Thoracic aorta (tissue), 2 donors: ENCODE results near the gene CPB2. TPM values are rescaled to one million over a fixed set of nuclear protein-coding genes. Genes with fewer than 3 reads are reported as not detected.

ENCODE experiments used
- ATAC-seq: fragments of 150-250 bp; one replicate; pipeline ENCODE4 v1.8.0; 2017; ENCODE audit warnings: low read depth; ENCODE audit not compliant: insufficient number of reproducible peaks, low FRiP score
- DNase-seq: peaks from one replicate; pipeline ENCODE4 v3.0.0-alpha.2; 2020; ENCODE audit warnings: low spot score
- H3K27ac ChIP-seq, 2 donors: fragments of 200-600 bp; sonication (generic); 1 replicate in 1 of 2; 2 replicates in 1 of 2; pipeline ENCODE4 v1.5.1; 2016; ENCODE audit warnings: mild to moderate bottlenecking in 2 of 2, moderate library complexity in 2 of 2
- H3K27me3 ChIP-seq: fragments of 200-600 bp; sonication (generic); replicated peaks from 2 replicates; pipeline ENCODE4 v1.6.0; 2016; ENCODE audit warnings: mild to moderate bottlenecking; ENCODE audit not compliant: insufficient read depth
- H3K36me3 ChIP-seq: fragments of 200-600 bp; sonication (generic); one replicate; pipeline ENCODE4 v1.5.1; 2016
- H3K4me1 ChIP-seq, 2 donors: fragments of 200-600 bp; sonication (generic); 1 replicate in 1 of 2; 2 replicates in 1 of 2; pipeline versions ENCODE4 v1.5.1 to v1.6.0; 2016; ENCODE audit warnings: low read depth in 2 of 2, mild to moderate bottlenecking in 1 of 2; ENCODE audit not compliant: control insufficient read depth in 1 of 2
- H3K4me3 ChIP-seq: fragments of 200-600 bp; sonication (generic); 2 replicates; pipeline ENCODE4 v1.5.1; 2016; ENCODE audit warnings: mild to moderate bottlenecking
- H3K9me3 ChIP-seq: fragments of 200-600 bp; sonication (generic); 2 replicates; pipeline ENCODE4 v1.5.1; 2016
- total RNA-seq, 2 donors: library from RNA; depleted of rRNA; stranded (reverse); fragments of >200 nt; gene quantifications; one replicate each; pipeline versions ENCODE4 v1.1.0 to v1.2.3, GENCODE V29; 2016
- TF ChIP-seq, protein P1 (sequence below): fragments of 200-600 bp; sonication (generic); IDR thresholded peaks from one replicate; pipeline ENCODE4 v1.5.1; 2019; ENCODE audit warnings: antibody characterized with exemption

Gene CPB2
- total RNA-seq, 2 donors from 2014 or later, result not detected

DNA sequence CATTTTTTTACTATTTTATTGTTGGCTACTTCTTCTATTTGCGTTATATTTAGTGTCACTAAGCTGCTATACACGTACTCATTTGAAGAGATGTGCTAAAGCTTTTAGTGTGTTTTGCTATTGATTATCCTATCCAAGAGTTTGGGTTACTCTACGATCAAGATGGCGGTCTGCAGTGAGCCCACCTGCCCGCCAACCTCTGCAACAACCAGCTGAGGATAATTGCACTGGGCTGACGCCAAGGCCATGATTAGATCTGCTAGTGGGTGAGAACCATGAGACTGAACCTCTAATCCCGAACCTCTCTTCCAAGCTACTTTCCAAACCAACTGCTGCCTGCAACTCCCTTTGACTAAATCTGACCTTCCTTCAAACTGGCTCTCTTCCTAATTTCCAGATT lies 1.8 kb downstream of the CPB2 start:
- Histone ChIP-seq H3K9me3 (no peaks in the 10 kb centered on the region), H3K27me3 (no peaks in the 10 kb centered on the region), H3K36me3 (no peaks in the 10 kb centered on the region), H3K4me1 (peaks cover 3 to 21% of the 10 kb centered on the region in 2 donors), H3K27ac (no peak overlapping the region), H3K4me3 (no peak overlapping the region)
- DNase-seq (no peak), ATAC-seq (no peak)
- TF ChIP-seq, protein P1, sequence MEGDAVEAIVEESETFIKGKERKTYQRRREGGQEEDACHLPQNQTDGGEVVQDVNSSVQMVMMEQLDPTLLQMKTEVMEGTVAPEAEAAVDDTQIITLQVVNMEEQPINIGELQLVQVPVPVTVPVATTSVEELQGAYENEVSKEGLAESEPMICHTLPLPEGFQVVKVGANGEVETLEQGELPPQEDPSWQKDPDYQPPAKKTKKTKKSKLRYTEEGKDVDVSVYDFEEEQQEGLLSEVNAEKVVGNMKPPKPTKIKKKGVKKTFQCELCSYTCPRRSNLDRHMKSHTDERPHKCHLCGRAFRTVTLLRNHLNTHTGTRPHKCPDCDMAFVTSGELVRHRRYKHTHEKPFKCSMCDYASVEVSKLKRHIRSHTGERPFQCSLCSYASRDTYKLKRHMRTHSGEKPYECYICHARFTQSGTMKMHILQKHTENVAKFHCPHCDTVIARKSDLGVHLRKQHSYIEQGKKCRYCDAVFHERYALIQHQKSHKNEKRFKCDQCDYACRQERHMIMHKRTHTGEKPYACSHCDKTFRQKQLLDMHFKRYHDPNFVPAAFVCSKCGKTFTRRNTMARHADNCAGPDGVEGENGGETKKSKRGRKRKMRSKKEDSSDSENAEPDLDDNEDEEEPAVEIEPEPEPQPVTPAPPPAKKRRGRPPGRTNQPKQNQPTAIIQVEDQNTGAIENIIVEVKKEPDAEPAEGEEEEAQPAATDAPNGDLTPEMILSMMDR, result no peak

DNA sequence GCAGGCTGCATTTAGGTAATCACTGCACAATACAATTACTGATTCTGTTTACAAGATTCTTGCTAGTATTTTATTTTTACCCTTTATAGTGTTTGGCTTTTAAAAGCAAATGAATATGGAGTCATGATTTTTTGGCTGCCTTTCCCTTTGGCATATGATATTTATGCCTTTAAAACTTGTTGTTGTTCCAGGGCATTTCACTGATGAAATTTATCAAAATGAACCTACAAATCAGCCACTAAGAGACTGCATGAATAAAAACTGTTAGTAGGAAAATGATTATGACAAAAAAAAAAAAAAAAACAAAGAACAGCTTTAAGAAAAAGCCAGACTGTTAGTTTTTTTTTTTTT lies 2.6 kb downstream of the CPB2 start:
- ATAC-seq (no peak), DNase-seq (no peak)
- Histone ChIP-seq H3K4me1 (peaks cover 3 to 21% of the 10 kb centered on the region in 2 donors), H3K27ac (no peak overlapping the region), H3K36me3 (no peaks in the 10 kb centered on the region), H3K27me3 (no peaks in the 10 kb centered on the region), H3K9me3 (no peaks in the 10 kb centered on the region), H3K4me3 (no peak overlapping the region)
- TF ChIP-seq, protein P1, result no peak

DNA sequence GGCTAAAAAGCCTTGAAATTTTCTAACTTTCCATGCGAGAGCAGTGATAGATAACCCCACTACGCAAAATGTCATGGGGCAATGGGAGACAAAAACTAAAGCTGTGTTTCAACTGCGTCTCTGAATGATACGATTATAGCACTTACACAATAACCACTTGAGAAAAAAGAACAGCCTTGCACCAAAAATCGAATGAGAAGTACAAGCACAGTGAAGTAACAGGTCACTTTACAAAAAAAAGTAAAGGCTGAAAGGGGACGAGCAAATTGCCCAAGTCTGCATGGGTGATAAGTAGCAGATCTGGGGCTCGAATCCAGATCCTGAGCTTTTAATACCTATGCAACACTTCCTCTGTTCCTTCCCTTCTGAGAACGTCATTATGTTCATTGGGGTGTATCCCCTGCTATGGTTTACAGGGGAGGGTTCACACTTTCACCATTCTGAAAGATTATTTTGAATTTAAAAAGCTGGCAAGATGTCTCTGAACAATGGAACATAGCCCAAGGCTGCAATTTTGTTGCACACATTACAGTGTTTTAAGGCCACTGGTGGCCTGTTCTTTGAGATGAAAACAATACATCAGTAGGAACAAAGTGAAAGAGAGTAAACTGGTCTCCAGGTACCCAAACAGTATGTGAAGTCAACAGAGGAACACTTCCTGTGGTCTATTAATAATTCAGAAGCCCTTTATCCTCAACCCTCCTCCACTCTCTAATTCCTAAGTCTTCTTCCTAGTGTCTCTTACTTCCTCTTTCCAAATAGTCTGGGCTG lies 3.2 kb downstream of the CPB2 start:
- no peak overlapping the region for H3K4me3 ChIP-seq
- peaks cover 3 to 21% of the 10 kb centered on the region in 2 donors for H3K4me1 ChIP-seq
- DNase-seq (no peak), ATAC-seq (no peak)
- H3K9me3 ChIP-seq, result no peaks in the 10 kb centered on the region
- no peaks in the 10 kb centered on the region for H3K27me3 ChIP-seq
- no peak overlapping the region for H3K27ac ChIP-seq
- TF ChIP-seq, protein P1, result no peak
- no peaks in the 10 kb centered on the region for H3K36me3 ChIP-seq

- no peaks in the 10 kb centered on the region for H3K27me3 ChIP-seq
- TF ChIP-seq, protein P1, result no peak
- no peak overlapping the region for H3K4me3 ChIP-seq
- H3K4me1 ChIP-seq, result peaks cover 3 to 21% of the 10 kb centered on the region in 2 donors
- H3K9me3 ChIP-seq, result no peaks in the 10 kb centered on the region
- no peaks in the 10 kb centered on the region for H3K36me3 ChIP-seq
- ATAC-seq, result no peak
- DNase-seq, result no peak
- no peak overlapping the region for H3K27ac ChIP-seq
Observed at GRCh38 chr13:46101002-46101401, 3.8 kb downstream of the CPB2 start.

DNA sequence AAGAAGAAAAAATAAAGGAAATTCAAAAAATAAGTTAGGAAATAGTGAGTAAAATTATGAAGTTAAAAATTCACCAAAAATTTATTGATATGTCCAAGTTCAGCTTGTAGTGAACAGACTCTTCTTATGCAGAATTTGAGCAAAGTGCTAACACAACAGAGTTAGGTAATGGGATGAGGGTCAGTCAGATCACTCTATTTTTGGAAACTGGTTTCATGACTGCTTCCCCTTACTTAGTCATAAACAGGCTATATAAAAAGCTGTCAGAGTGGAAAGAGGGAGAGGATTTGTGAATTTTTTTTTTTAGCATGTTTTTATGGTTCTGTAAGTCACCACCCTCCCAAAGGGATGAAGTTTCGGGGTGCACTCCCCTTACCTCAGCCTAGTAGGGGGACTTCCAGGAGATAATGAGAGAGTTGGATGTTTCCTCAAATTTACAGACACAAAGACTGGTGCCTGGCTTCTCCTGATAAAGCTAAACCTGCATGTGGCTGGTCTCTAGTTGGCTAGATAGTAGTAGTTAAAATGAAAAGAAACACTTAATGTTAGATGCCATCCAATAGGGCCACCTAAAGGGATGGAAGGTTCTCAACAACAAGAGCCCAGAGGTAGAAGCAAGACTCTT lies 4.5 kb downstream of the CPB2 start:
- Histone ChIP-seq H3K36me3 (no peaks in the 10 kb centered on the region), H3K4me1 (peaks cover 3 to 21% of the 10 kb centered on the region in 2 donors), H3K9me3 (no peaks in the 10 kb centered on the region), H3K27me3 (no peaks in the 10 kb centered on the region), H3K4me3 (no peak overlapping the region), H3K27ac (no peak overlapping the region)
- ATAC-seq (no peak), DNase-seq (no peak)
- TF ChIP-seq, protein P1, result no peak
